ENCODE measurements around the gene LAMA3. TPM values are rescaled to one million over a fixed set of nuclear protein-coding genes. Genes with fewer than 3 reads are reported as not detected.

LAMA3 gene
- total and polyA plus RNA-seq, 12 donors, result 0.89 to 5.3 (median 3.3) TPM

DNA sequence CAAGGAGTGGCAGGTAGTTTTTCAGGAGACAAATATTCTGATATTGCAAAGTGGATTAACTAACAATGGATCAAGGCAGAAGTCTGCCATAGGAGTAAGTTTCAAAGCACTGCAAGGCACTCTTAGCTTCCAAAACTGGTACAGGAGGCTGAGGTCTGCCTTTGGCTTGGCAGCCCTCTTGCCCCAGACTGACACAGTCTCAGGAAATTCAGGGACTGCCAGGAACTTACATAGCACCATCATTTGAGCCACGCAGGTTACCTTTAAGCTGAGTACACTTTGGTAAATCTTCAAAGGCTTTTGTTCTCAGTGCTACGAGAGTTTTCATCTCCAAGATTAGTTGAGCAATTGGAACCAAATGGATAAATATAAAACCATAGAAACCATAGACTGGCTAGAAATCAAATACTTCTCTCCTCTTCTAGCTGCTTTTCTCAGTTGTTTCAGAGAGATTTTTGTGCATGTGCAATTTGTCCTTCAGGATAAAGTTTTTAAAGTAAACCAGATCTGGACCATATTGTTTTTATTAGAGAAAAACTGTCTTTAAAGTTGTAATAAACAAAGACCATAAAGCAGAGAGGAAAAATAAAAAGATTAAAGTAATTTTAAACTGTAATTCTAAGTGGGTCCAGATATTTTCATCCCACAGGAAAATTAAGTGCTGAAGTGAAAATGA, 45.3 kb upstream of the LAMA3 start:
- no peak overlapping the region for H3K4me3 ChIP-seq
- WGBS, 2 donors, result 89 to 91% methylated on average over 2 of the region's 2 CpGs
- DNase-seq (no peak), ATAC-seq (no peak)
- intact Hi-C loops (cut with DNase I), result no loop called here
- no peak overlapping the region for H3K27ac ChIP-seq
- H3K36me3 ChIP-seq, result peaks cover 0 to 19% (median 0%) of the 10 kb centered on the region in 9 donors
- H3K27me3 ChIP-seq, result no peaks in the 10 kb centered on the region
- peaks cover 0 to 17% (median 6%) of the 10 kb centered on the region in 9 donors for H3K4me1 ChIP-seq
- TF ChIP-seq, protein P1, sequence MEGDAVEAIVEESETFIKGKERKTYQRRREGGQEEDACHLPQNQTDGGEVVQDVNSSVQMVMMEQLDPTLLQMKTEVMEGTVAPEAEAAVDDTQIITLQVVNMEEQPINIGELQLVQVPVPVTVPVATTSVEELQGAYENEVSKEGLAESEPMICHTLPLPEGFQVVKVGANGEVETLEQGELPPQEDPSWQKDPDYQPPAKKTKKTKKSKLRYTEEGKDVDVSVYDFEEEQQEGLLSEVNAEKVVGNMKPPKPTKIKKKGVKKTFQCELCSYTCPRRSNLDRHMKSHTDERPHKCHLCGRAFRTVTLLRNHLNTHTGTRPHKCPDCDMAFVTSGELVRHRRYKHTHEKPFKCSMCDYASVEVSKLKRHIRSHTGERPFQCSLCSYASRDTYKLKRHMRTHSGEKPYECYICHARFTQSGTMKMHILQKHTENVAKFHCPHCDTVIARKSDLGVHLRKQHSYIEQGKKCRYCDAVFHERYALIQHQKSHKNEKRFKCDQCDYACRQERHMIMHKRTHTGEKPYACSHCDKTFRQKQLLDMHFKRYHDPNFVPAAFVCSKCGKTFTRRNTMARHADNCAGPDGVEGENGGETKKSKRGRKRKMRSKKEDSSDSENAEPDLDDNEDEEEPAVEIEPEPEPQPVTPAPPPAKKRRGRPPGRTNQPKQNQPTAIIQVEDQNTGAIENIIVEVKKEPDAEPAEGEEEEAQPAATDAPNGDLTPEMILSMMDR (IDR thresholded peaks at IDR 0.05), result no peak
- H3K9me3 ChIP-seq, result peaks cover 0 to 11% (median 0%) of the 10 kb centered on the region in 11 donors

GRCh38 chr18:23645568-23646175, 43.6 kb upstream of the LAMA3 start:
- DNase-seq (no peak), ATAC-seq (no peak)
- intact Hi-C loops (cut with DNase I), result no loop called here
- Histone ChIP-seq H3K4me3 (no peak overlapping the region), H3K9me3 (peaks cover 0 to 11% (median 0%) of the 10 kb centered on the region in 11 donors), H3K27me3 (no peaks in the 10 kb centered on the region), H3K27ac (no peak overlapping the region), H3K4me1 (peaks cover 4 to 33% (median 18%) of the 10 kb centered on the region in 9 donors), H3K36me3 (peaks cover 0 to 19% (median 0%) of the 10 kb centered on the region in 9 donors)
- WGBS, 2 donors, result 83 to 95% methylated on average over 4 of the region's 4 CpGs
- TF ChIP-seq, protein P1 (IDR thresholded peaks at IDR 0.05), result no peak

DNA sequence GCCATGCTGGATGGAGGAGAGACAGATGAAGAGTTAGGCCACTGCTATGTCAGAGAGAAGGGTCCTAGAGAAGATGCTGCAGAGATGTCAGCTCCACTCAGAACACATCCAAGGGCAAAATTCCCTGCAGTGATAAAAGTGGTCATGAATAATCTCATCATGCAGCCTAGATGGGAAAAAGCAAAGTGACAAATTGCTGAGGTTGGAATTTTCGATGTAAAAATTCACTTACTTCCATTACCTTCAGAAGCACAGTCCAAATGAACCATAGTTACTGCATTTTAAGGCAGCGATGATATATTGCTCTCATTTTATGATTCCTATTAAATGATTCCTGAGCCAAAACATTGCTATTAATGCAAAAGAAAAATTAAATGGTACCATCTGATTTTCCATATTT, 43.0 kb upstream of the LAMA3 start:
- peaks cover 0 to 11% (median 0%) of the 10 kb centered on the region in 11 donors for H3K9me3 ChIP-seq
- 94 to 96% methylated on average over 2 of the region's 2 CpGs for WGBS, 2 donors
- no peak overlapping the region for H3K27ac ChIP-seq
- intact Hi-C loops (cut with DNase I), result no loop called here
- H3K27me3 ChIP-seq, result no peaks in the 10 kb centered on the region
- peaks cover 0 to 19% (median 0%) of the 10 kb centered on the region in 9 donors for H3K36me3 ChIP-seq
- ATAC-seq (no peak), DNase-seq (no peak)
- H3K4me3 ChIP-seq, result no peak overlapping the region
- TF ChIP-seq, protein P1 (IDR thresholded peaks at IDR 0.05), result no peak
- peaks cover 5 to 39% (median 25%) of the 10 kb centered on the region in 9 donors for H3K4me1 ChIP-seq

DNA sequence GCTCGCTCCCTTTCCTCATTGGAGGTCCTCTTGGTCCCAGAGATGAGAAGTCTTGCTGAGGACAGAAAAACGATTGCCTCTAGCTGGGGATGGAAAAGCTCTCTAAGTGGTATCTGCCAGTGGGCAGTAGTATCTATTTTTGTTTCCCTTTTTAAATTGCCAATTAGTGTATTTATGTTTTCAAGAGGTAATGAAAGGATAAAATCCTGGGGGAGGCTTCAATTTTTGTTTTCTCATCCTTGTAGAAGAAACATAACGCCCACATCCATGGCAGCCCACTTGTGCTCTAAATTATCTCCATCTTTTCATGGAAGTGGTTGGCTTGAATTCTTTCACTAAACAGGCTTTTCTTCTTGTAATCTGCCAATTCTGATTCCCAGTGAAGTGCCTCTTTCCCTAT, 40.8 kb upstream of the LAMA3 start:
- WGBS, 2 donors, result 65 to 77% methylated on average over 3 of the region's 3 CpGs
- H3K4me3 ChIP-seq, result peak overlapping the region in 1 of 10 donors; percentile 15
- H3K9me3 ChIP-seq, result no peaks in the 10 kb centered on the region
- peak overlapping the region in 6 of 10 donors; percentile 13 to 85 (median 54) for H3K27ac ChIP-seq
- H3K36me3 ChIP-seq, result peaks cover 0 to 16% (median 0%) of the 10 kb centered on the region in 9 donors
- H3K27me3 ChIP-seq, result no peaks in the 10 kb centered on the region
- DNase-seq (no peak), ATAC-seq (no peak)
- intact Hi-C loops (cut with DNase I), result no loop called here
- TF ChIP-seq, protein P1 (IDR thresholded peaks at IDR 0.05), result no peak
- peaks cover 5 to 48% (median 30%) of the 10 kb centered on the region in 9 donors for H3K4me1 ChIP-seq

All from heart right ventricle (tissue), 16 donors.